Activated T-helper 1 cell treated with anti-CD3 and anti-CD28 coated beads, Interleukin-12 subunit alpha, Interleukin-12 subunit beta, Interleukin-2, Interleukin-4 antibody, amounts not matched to agents 30 ng/mL and 10 ng/mL and 1 ng/mL, durations not matched to agents 14 hours and 24 hours and 36 hours (primary cell): ENCODE data around the gene TRABD2A. TPM values are rescaled to one million over a fixed set of nuclear protein-coding genes. Genes with fewer than 3 reads are reported as not detected.

Source experiments
- DNase-seq: peaks from one replicate; pipeline ENCODE4 v3.0.0; 2021; ENCODE audit warnings: low spot score
- H3K27ac Mint-ChIP-seq: one replicate; pipeline ENCODE4 v1.8.0; 2021; ENCODE audit warnings: mild to moderate bottlenecking, mixed read lengths
- H3K27me3 Mint-ChIP-seq: one replicate; pipeline ENCODE4 v1.8.0; 2022; ENCODE audit warnings: mild to moderate bottlenecking, moderate library complexity, mixed read lengths; ENCODE audit not compliant: insufficient read depth
- H3K36me3 Mint-ChIP-seq: one replicate; pipeline ENCODE4 v1.8.0; 2021; ENCODE audit warnings: low read depth, mixed read lengths
- H3K4me1 Mint-ChIP-seq: one replicate; pipeline ENCODE4 v1.8.0; 2021; ENCODE audit warnings: low read depth, mixed read lengths
- H3K4me3 Mint-ChIP-seq: one replicate; pipeline ENCODE4 v1.8.0; 2021; ENCODE audit warnings: mild to moderate bottlenecking, moderate library complexity, mixed read lengths
- H3K9me3 Mint-ChIP-seq: one replicate; pipeline ENCODE4 v1.8.0; 2021; ENCODE audit warnings: mixed read lengths
- intact Hi-C: fragments of 100-400 bp; cut with micrococcal nuclease; formaldehyde crosslinking; loops from one replicate; pipeline ENCODE4 v1.15.1; 2024
- total RNA-seq: library from RNA; stranded (reverse); gene quantifications from 2 replicates; pipeline ENCODE4 v1.2.3, GENCODE V29; 2022

Gene TRABD2A
- total RNA-seq, 1 donor from 2014 or later, result 62.1 TPM

DNA sequence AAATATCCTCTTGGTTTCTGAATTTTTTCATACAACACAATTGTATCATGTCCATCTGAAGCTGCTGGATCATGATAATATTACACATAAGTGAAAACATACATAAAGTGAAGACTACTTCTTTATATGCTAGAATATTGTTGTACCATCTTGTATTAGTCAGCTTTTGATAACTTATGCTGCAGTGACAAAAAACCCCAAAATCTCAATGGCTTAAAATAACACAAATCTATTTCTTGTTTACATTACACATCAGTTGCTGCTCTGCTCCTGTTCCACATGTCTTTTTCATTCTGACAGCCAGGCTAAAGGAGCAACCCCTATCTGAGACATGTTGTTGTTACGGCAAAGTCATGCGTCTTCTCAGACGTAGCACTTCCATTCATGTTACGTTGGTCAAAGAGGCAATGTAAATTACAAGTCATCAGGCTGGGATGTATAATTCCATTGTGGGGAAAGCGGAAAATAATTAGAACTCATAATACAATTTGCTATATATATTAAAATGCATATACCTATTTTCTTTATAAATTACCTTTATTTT is 30.3 kb upstream of the TRABD2A start:
- no peak for DNase-seq
- intact Hi-C loops, result no loop called here
- Mint-ChIP-seq H3K27me3 (no peaks in the 10 kb centered on the region), H3K27ac (no peak overlapping the region), H3K9me3 (peaks cover 14% of the 10 kb centered on the region), H3K4me1 (peaks cover 56% of the 10 kb centered on the region), H3K4me3 (no peak overlapping the region), H3K36me3 (peaks cover 34% of the 10 kb centered on the region)

DNA sequence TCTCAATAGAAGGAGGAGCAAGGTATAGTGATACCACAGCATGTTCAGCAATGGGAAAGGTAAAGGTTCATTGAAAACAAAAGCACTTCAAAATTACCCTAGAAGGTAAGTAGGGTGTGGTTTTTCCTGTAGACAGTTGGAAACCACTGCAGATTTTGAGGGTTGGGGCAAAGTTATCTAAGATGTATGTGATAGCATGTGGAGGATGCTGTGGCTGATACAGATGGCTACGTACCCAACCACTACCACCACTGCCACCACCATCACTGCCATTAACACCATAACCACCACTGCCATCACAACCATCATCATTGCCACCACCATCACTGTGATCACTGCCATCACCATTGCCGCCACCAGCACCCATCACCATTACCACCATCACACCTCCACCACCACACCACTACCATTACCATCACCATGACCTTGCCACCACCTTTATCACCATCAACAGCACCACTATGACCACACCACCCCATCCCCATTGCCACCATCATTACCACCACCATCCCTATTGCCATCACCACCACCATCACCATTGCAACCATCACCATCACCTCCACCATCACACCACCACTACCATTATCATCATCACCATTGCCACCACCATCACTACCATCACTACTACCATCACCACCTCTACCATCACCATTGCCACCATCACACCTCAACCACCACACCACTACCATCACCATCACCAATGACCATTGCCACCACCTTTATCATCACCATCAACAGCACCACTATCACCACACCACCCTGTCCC is 28.2 kb upstream of the TRABD2A start:
- intact Hi-C loops, result no loop called here
- Mint-ChIP-seq H3K4me1 (peaks cover 67% of the 10 kb centered on the region), H3K9me3 (peaks cover 14% of the 10 kb centered on the region)

DNA sequence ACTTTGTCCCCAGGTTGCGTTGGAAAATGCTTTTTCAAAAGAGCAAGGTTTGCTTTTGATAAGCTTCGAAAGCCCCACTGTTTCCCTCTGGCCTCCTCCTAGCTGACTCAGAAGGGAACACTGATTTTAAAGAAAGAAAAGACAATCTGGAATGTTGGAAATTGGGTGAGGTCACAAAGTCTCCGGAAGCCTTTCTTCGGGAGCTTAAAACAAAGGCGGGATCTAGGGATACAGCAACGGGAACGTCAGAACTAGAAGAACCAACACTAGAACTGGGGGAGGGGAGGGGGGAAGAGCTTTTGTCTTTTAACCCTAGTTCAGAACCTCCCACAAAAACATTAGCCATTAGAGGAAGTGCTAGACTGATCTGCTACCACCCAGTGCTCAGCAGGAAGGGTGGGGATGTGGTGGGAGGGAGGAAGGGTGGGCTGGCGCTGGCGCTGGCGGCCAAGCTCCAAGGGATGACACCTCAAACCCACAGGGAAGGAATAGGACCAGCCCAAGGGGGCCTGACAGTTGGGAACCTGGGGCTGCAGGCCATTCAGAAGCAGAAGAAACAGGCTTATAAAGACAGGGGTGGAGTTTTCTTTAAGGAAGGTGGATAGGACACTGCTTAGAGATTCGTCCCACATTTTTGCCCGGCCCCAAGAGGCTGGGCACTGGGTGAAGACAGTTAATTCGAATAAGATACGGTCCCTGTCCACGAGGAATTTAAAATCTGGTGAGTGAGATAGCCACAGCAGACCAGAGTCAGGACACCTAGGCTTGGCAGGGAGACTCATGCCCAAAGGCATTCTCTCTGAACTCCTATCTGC is 26.2 kb upstream of the TRABD2A start:
- intact Hi-C loops, result loop anchor here (1.0 kb wide), 3 partner anchors 9 to 63 kb away; no protein-coding TSS in a partner anchor
- peak overlapping the region; percentile 95 for H3K27ac Mint-ChIP-seq
- peaks cover 14% of the 10 kb centered on the region for H3K9me3 Mint-ChIP-seq
- H3K36me3 Mint-ChIP-seq, result peaks cover 39% of the 10 kb centered on the region
- DNase-seq, result no peak
- H3K4me3 Mint-ChIP-seq, result peak overlapping the region; percentile 97
- no peaks in the 10 kb centered on the region for H3K27me3 Mint-ChIP-seq
- H3K4me1 Mint-ChIP-seq, result peaks cover 78% of the 10 kb centered on the region

More for the DNA sequence above, 28.2 kb upstream of the TRABD2A start:
- peak; percentile 56 for DNase-seq
- Mint-ChIP-seq H3K27me3 (no peaks in the 10 kb centered on the region), H3K36me3 (peaks cover 37% of the 10 kb centered on the region), H3K4me3 (peak overlapping the region; percentile 97), H3K27ac (peak overlapping the region; percentile 95)

DNA sequence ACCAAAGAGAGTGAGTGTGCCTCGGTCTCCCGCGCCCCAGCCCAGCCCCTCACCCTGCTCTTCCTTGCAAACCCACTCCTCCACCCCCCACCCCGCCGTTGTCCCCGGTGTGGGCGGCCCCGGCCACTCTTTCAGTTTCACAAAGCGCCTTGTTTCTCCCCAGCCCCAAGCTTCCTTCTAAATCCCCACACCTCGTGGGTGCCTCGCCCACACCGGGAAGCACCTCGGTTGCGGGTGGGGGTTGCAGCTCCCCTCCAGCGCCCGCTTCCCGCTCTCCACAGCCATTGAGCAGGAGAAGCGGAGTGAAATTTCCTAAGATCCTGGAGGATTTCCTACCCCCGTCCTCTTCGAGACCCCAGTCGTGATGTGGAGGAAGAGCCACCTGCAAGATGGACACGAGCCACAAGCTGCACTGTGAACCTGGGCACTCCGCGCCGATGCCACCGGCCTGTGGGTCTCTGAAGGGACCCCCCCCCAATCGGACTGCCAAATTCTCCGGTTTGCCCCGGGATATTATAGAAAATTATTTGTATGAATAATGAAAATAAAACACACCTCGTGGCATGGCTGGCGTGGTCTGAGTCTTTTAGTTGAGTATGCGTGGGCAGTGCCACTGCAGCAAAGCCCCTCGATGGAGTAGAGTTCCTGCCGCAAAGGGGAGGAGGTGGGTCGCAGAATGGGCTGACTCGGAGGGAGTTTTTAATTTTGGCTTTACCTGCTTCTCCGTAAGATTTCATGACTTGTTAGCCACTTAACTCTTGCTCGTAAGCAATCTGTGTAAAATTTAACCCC is 25.4 kb upstream of the TRABD2A start:
- Mint-ChIP-seq H3K27me3 (no peaks in the 10 kb centered on the region), H3K9me3 (peaks cover 18% of the 10 kb centered on the region), H3K36me3 (peaks cover 37% of the 10 kb centered on the region), H3K4me1 (peaks cover 78% of the 10 kb centered on the region), H3K4me3 (peak overlapping the region; percentile 97), H3K27ac (peak overlapping the region; percentile 95)
- DNase-seq, result peak; percentile 75
- intact Hi-C loops, result loop anchor here (1.0 kb wide), 3 partner anchors 8 to 64 kb away; no protein-coding TSS in a partner anchor

DNA sequence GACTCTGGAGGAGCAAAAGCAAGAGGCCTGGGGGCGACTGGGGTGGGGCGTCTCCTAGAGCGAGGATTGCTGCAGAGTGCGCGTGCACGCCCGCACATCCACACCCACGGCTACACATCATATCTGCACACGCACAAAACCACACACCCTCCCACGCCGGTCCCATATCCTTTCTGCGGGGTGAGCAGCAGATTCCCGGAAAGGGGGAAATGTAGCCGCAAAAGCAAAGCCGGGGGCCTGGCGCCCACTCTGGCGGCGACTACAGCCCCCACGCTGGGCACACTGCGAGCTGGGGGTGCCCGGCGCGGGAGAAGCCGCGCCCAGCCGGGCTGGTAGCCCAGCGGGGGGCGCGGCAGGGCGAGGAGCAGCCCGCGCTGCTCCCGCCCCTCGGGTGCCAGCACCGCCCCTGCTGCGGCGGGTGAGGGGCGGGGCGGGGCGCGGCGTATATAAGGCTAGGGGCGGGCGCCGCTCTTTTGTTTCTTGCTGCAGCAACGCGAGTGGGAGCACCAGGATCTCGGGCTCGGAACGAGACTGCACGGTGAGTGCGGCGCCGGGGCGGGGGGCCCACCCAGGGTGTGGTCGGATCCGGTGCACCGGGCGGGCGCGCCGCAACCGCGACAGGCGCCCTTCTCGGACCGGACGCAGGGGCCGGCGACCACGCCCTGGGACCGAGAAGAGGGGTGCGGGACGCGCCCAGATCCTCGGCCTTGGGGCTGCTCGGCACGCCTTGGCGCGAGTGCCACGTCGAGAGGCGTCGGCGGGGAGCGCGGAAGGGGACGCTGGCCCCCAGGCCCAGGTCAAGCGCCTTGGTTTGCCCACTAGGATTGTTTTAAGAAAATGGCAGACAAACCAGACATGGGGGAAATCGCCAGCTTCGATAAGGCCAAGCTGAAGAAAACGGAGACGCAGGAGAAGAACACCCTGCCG is 24.6 kb upstream of the TRABD2A start, which contains the start of gene TMSB10:
Gene TMSB10, plus strand, starts transcription at position 476 of the 927 bp plus-strand sequence.
- Mint-ChIP-seq H3K27ac (peak within 1 kb of the TSS; percentile 95), H3K36me3 (peaks cover 37% of the 10 kb centered on the region), H3K9me3 (peaks cover 23% of the 10 kb centered on the region), H3K27me3 (no peaks in the 10 kb centered on the region), H3K4me1 (peaks cover 78% of the 10 kb centered on the region), H3K4me3 (peak within 1 kb of the TSS; percentile 97)
- DNase-seq, result peak; percentile 88
- intact Hi-C loops, result loop anchor here (1.0 kb wide), 9 partner anchors 7 to 88 kb away; no protein-coding TSS in a partner anchor

DNA sequence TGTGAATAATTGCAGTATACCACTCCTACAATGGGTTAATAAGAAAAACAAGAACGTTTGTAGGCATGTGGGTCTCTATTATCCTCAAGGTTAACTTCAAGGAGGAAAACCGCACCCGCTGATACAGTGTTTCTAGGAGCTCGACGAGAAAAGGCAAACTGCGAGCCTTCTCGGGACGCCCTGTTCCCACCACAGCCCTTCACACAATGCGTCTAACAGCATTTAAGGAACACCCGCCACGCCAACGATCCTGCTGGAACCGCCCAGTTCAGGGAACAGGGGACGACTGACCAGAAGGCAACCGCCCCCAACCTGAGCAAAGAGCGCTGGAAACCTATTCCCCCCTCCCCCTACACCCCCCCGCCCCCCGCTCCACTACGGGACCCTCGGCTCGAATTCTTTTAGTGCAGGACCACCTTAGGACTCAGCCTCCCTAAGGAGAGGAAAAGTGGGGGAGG is 23.9 kb upstream of the TRABD2A start:
- Mint-ChIP-seq H3K4me3 (peak overlapping the region; percentile 77), H3K27ac (peak overlapping the region; percentile 87), H3K4me1 (peaks cover 80% of the 10 kb centered on the region), H3K36me3 (peaks cover 33% of the 10 kb centered on the region), H3K27me3 (no peaks in the 10 kb centered on the region), H3K9me3 (peaks cover 17% of the 10 kb centered on the region)
- no peak for DNase-seq
- intact Hi-C loops, result loop anchor here (1.0 kb wide), 6 partner anchors 16 to 87 kb away; no protein-coding TSS in a partner anchor

DNA sequence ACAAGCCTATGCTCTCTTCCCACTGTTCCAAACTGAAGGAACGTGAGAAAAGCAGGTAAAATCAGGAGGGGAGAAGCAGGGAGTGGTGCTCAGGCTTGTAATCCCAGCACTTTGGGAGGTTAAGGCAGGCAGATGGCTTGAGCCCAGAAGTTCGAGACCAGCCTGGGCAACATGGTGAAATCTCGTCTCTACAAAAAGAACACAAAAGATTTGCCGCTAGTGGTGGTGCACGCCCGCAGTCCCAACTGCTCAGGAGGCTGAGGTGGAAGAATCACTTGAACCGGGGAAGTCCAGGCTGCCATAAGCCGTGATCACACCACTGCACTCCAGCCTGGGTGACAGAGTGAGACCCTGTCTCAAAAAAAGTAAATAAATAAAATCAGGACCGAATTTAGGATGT is 23.3 kb upstream of the TRABD2A start:
- Mint-ChIP-seq H3K9me3 (peaks cover 11% of the 10 kb centered on the region), H3K4me3 (peak overlapping the region; percentile 77), H3K36me3 (peaks cover 27% of the 10 kb centered on the region), H3K4me1 (peaks cover 80% of the 10 kb centered on the region), H3K27me3 (no peaks in the 10 kb centered on the region), H3K27ac (peak overlapping the region; percentile 87)
- no peak for DNase-seq
- intact Hi-C loops, result no loop called here

DNA sequence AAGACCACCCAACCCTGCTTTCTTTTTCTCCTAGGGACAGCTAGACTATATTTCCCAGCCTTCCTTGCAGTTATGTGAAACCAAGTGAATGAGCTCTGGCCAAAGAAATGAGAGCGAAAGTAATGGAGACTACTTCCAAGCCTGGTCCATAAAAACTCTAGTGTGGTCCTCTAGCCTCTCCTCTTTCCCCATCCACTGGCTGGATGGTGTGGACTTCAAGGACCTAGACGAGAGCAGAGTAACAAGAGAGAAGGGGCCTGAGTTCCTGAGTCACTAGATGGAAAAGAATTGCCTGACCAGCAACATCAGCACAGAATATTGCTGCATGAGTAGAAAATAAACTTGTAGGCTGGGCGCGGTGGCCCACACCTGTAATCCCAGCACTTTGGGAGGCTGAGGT is 21.6 kb upstream of the TRABD2A start:
- no peak for DNase-seq
- H3K4me3 Mint-ChIP-seq, result no peak overlapping the region
- H3K27ac Mint-ChIP-seq, result peak overlapping the region; percentile 49
- peaks cover 23% of the 10 kb centered on the region for H3K36me3 Mint-ChIP-seq
- no peaks in the 10 kb centered on the region for H3K27me3 Mint-ChIP-seq
- H3K4me1 Mint-ChIP-seq, result peaks cover 82% of the 10 kb centered on the region
- peaks cover 8% of the 10 kb centered on the region for H3K9me3 Mint-ChIP-seq
- intact Hi-C loops, result no loop called here

DNA sequence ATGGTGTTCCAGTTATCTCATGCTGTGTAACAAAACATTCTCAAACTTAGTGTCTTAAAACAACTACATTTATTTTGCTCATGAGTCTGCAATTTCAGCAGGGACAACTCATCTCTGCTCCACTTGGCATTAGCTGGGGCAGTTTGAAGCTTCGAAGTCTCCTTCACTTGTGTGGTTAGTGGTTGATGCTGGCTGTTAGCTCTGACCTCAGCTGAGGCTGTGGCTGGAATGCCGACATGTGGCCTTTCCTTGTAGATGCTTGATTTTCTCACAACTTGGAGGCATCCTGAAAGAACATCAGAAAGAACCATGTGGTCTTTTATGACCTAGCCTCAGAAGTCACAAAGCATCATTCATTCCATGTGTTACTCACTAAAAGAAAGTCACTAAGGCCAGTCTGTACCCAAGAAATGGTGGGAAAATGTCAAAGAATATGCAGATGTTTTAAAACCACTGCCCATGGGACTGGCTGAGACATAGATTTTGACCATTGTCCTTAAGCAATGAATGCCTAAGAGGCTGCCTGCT is 20.8 kb upstream of the TRABD2A start:
- intact Hi-C loops, result no loop called here
- peaks cover 79% of the 10 kb centered on the region for H3K4me1 Mint-ChIP-seq
- H3K27ac Mint-ChIP-seq, result no peak overlapping the region
- peaks cover 8% of the 10 kb centered on the region for H3K9me3 Mint-ChIP-seq
- no peaks in the 10 kb centered on the region for H3K27me3 Mint-ChIP-seq
- H3K36me3 Mint-ChIP-seq, result peaks cover 14% of the 10 kb centered on the region
- DNase-seq, result no peak
- H3K4me3 Mint-ChIP-seq, result no peak overlapping the region

DNA sequence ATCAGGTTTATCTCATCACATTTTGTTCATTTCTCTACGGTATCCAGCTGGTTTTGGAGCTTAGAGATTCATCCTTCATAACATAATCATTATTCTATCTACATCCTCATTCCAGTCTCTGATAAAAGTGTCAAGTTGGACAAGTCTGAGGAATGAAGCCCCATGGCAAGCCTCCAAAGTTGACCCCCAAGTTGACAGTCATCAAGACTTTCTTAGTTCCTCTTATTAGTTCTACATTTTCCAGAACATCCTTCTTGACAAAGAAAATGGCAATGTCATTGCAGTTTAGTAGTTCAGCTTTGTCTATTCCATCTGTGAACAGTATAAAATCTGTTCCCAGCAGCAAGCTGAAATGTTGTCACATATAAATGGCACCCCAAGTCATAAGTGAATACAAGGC is 20.1 kb upstream of the TRABD2A start:
- Mint-ChIP-seq H3K4me1 (peaks cover 85% of the 10 kb centered on the region), H3K36me3 (peaks cover 7% of the 10 kb centered on the region), H3K9me3 (peaks cover 8% of the 10 kb centered on the region), H3K27ac (no peak overlapping the region), H3K27me3 (no peaks in the 10 kb centered on the region), H3K4me3 (no peak overlapping the region)
- no peak for DNase-seq
- intact Hi-C loops, result no loop called here
